Right atrium auricular region (tissue), 2 donors: ENCODE measurements around the gene ZNF791. TPM values are rescaled to one million over a fixed set of nuclear protein-coding genes. Genes with fewer than 3 reads are reported as not detected.
A peak's percentile ranks its signal among the peaks of the same experiment; 100 is the strongest.
"Not testable (repeated sequence)": the region's sequence is repeated elsewhere in the genome, so short reads cannot be mapped to it uniquely, and the experiment has no call there.

ENCODE experiments used
- DNase-seq: peaks from one replicate; pipeline ENCODE4 v3.0.0-alpha.2; 2019; ENCODE audit warnings: low spot score
- H3K27ac ChIP-seq, 2 donors: fragments of 200-600 bp; sonication (generic); 1 replicate in 1 of 2; 2 replicates in 1 of 2; pipeline ENCODE4 v1.5.1; 2016 to 2019
- H3K27me3 ChIP-seq, 2 donors: fragments of 200-600 bp; sonication (generic); one replicate each; pipeline versions ENCODE4 v1.5.1 to v1.6.0; 2017 to 2019
- H3K36me3 ChIP-seq: fragments of 200-600 bp; sonication (generic); one replicate; pipeline ENCODE4 v1.5.1; 2016
- H3K4me1 ChIP-seq, 2 donors: fragments of 200-600 bp; sonication (generic); one replicate each; pipeline versions ENCODE4 v1.5.1 to v1.6.0; 2017 to 2019
- H3K4me3 ChIP-seq, 2 donors: fragments of 200-600 bp; sonication (generic); 1 replicate in 1 of 2; 2 replicates in 1 of 2; pipeline ENCODE4 v1.5.1; 2017 to 2019; ENCODE audit warnings: mild to moderate bottlenecking in 1 of 2, moderate library complexity in 1 of 2
- H3K9me3 ChIP-seq, 2 donors: fragments of 200-600 bp; sonication (generic); one replicate each; pipeline ENCODE4 v1.5.1; 2019
- total RNA-seq, 2 donors: library from RNA; depleted of rRNA; stranded (reverse); fragments of >200 nt; gene quantifications; one replicate each; pipeline ENCODE4 v1.1.0, GENCODE V29; 2016
- TF ChIP-seq, protein P1 (sequence below), 2 donors: fragments of 200-600 bp; sonication (generic); IDR thresholded peaks; one replicate each; pipeline ENCODE4 v1.5.1; 2019; ENCODE audit warnings: antibody characterized with exemption in 2 of 2

The ZNF791 gene
- total RNA-seq: 10 to 100 TPM in 1 of 2 donors, 1 to 10 TPM in 1; 8.2 to 10.1 TPM

GRCh38 chr19:12610540-12611360, at the start of gene ZNF791, which contains the start of gene ZNF490:
TSS of gene ZNF791 (plus strand) at chr19:12610920. CDS start at chr19:12611080, 160 bp downstream.
TSS of gene ZNF490 (minus strand) at chr19:12610813. CDS start at chr19:12610680, 133 bp downstream.
- peak within 1 kb of the TSS; percentile 98 to 99 for H3K27ac ChIP-seq
- H3K4me3 ChIP-seq: peak within 1 kb of the TSS; percentile 95 to 99
- H3K4me1 ChIP-seq: peaks cover 0 to 34% of the 10 kb centered on the region in 2 donors
- TF ChIP-seq, protein P1, sequence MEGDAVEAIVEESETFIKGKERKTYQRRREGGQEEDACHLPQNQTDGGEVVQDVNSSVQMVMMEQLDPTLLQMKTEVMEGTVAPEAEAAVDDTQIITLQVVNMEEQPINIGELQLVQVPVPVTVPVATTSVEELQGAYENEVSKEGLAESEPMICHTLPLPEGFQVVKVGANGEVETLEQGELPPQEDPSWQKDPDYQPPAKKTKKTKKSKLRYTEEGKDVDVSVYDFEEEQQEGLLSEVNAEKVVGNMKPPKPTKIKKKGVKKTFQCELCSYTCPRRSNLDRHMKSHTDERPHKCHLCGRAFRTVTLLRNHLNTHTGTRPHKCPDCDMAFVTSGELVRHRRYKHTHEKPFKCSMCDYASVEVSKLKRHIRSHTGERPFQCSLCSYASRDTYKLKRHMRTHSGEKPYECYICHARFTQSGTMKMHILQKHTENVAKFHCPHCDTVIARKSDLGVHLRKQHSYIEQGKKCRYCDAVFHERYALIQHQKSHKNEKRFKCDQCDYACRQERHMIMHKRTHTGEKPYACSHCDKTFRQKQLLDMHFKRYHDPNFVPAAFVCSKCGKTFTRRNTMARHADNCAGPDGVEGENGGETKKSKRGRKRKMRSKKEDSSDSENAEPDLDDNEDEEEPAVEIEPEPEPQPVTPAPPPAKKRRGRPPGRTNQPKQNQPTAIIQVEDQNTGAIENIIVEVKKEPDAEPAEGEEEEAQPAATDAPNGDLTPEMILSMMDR (IDR thresholded peaks at IDR 0.05): no peak
- H3K9me3 ChIP-seq: no peaks in the 10 kb centered on the region
- DNase-seq: peak; percentile 99
- no peaks in the 10 kb centered on the region for H3K27me3 ChIP-seq
- H3K36me3 ChIP-seq: peaks cover 15% of the 10 kb centered on the region

DNA sequence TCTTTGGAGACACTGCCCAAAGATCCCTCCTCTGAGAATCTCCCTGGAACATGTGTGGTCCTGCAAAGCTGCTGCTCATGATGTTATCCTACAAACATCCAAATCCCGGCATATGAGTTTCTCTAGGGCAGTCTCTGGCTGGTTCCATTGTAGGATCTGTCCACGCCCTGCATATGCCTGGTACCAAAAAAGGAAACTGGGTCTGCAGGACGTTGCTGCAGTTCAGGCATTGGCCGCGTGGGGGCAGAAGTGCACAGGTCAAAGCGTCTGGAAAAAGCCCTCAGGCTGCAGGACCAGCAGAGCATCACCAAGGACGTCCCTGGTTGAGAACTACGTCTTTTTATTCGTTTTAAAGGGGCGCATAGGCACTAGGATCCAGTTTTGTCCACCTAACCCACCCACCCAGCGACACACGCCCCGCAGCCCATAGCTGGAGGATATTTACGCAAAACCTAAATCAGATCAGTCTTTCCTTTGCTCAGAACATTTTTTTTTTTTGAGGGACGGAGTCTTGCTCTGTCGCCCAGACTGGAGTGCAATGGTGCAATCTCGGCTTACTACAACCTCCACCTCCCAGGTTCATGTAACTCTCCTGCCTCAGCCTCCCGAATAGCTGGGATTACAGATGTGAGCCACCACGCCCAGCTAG, 46.6 kb upstream of the ZNF791 start:
- H3K27me3 ChIP-seq: no peaks in the 10 kb centered on the region
- no peak overlapping the region for H3K4me3 ChIP-seq
- TF ChIP-seq, protein P1 (IDR thresholded peaks at IDR 0.05): peak; percentile 93 to 99
- H3K27ac ChIP-seq: no peak overlapping the region
- H3K4me1 ChIP-seq: peaks cover 0 to 7% of the 10 kb centered on the region in 2 donors
- no peaks in the 10 kb centered on the region for H3K36me3 ChIP-seq
- H3K9me3 ChIP-seq: no peaks in the 10 kb centered on the region
- peak; percentile 92 for DNase-seq

GRCh38 chr19:12566380-12566779, 44.3 kb upstream of the ZNF791 start:
- H3K36me3 ChIP-seq, H3K27ac ChIP-seq: not testable (repeated sequence)

DNA sequence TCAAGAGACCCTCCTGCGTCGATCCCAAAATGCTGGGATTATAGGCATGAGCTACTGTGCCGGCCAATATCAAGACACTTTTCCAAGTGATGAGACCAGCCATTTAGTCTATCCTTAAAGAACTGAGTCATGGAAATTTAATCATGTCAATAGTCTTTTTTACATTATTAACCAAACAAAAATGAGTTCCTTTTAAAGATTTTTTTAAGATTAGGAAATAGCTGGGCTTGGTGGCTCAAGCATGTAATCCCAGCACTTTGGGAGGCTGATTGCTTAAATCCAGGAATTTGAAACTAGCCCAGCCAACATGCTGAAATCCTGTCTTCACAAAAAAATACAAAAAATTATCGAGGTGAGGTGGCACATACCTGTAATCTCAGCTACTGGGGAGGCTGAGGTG, 42.8 kb upstream of the ZNF791 start:
- H3K27ac ChIP-seq: no peak overlapping the region
- no peaks in the 10 kb centered on the region for H3K36me3 ChIP-seq
- H3K4me1 ChIP-seq: peaks cover 0 to 7% of the 10 kb centered on the region in 2 donors
- DNase-seq: no peak
- TF ChIP-seq, protein P1 (IDR thresholded peaks at IDR 0.05): no peak
- no peaks in the 10 kb centered on the region for H3K9me3 ChIP-seq
- H3K4me3 ChIP-seq: no peak overlapping the region
- H3K27me3 ChIP-seq: no peaks in the 10 kb centered on the region

More at GRCh38 chr19:12566380-12566779, 44.3 kb upstream of the ZNF791 start:
- DNase-seq, H3K4me1 ChIP-seq, H3K4me3 ChIP-seq, H3K9me3 ChIP-seq, H3K27me3 ChIP-seq: not testable (repeated sequence)

GRCh38 chr19:12574036-12574435, 36.7 kb upstream of the ZNF791 start:
- Histone ChIP-seq H3K4me1 (no peaks in the 10 kb centered on the region), H3K4me3 (no peak overlapping the region), H3K9me3 (no peaks in the 10 kb centered on the region), H3K27me3 (no peaks in the 10 kb centered on the region), H3K36me3 (peaks cover 7% of the 10 kb centered on the region), H3K27ac (no peak overlapping the region)
- no peak for DNase-seq
- TF ChIP-seq, protein P1 (IDR thresholded peaks at IDR 0.05): no peak

DNA sequence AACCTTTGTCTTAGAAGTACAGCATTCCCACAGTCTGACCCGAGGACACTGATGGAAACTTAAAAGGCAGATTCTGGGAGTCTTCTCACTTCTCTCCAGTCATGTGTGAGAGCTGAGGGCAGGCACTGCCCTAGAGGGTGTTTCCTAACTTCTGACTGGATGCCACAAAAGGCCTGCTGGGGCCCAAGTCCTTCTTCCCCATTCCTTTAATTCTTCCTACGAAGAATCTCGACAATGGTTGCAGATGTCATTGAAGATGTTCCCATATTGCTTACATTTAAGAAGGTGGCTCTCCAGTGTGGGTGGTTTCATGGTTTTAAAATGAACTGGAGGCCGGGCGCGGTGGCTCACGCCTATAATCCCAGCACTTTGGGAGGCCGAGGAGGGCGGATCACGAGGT, 32.1 kb upstream of the ZNF791 start:
- peaks cover 43% of the 10 kb centered on the region for H3K36me3 ChIP-seq
- H3K4me3 ChIP-seq: no peak overlapping the region
- H3K4me1 ChIP-seq: no peaks in the 10 kb centered on the region
- H3K9me3 ChIP-seq: peaks cover 7 to 26% of the 10 kb centered on the region in 2 donors
- TF ChIP-seq, protein P1 (IDR thresholded peaks at IDR 0.05): no peak
- DNase-seq: no peak
- H3K27me3 ChIP-seq: no peaks in the 10 kb centered on the region
- no peak overlapping the region for H3K27ac ChIP-seq
